ENCODE data around the gene TAF11L3. TPM values are rescaled to one million over a fixed set of nuclear protein-coding genes. Genes with fewer than 3 reads are reported as not detected.
"Not testable (repeated sequence)": the region's sequence is repeated elsewhere in the genome, so short reads cannot be mapped to it uniquely, and the experiment has no call there.

Gene TAF11L3
- total RNA-seq, 1 donor from 2014 or later: not detected

- no peak for DNase-seq (ENCODE audit: low spot score)
- Mint-ChIP-seq H3K4me3 (ENCODE audit: unreplicated experiment) (no peak overlapping the region), H3K4me1 (ENCODE audit: unreplicated experiment) (no peaks in the 10 kb centered on the region), H3K9me3 (ENCODE audit: unreplicated experiment) (no peaks in the 10 kb centered on the region), H3K27me3 (ENCODE audit: unreplicated experiment) (no peaks in the 10 kb centered on the region), H3K27ac (ENCODE audit: unreplicated experiment) (no peak overlapping the region), H3K36me3 (ENCODE audit: low read depth, unreplicated experiment) (no peaks in the 10 kb centered on the region)
- TF ChIP-seq CTCF (IDR thresholded peaks at IDR 0.05; ENCODE audit: unreplicated experiment): no peak
Measured at GRCh38 chr5:17511775-17512325, 6.3 kb upstream of the TAF11L3 start.

GRCh38 chr5:17517526-17517925, 641 bp upstream of the TAF11L3 start:
- not testable (repeated sequence) for H3K36me3 Mint-ChIP-seq (ENCODE audit: low read depth, unreplicated experiment); H3K27ac Mint-ChIP-seq (ENCODE audit: unreplicated experiment); H3K9me3 Mint-ChIP-seq (ENCODE audit: unreplicated experiment); DNase-seq (ENCODE audit: low spot score); H3K4me3 Mint-ChIP-seq (ENCODE audit: unreplicated experiment); H3K4me1 Mint-ChIP-seq (ENCODE audit: unreplicated experiment); H3K27me3 Mint-ChIP-seq (ENCODE audit: unreplicated experiment)

GRCh38 chr5:17519508-17519907, 1.3 kb downstream of the TAF11L3 start:
- not testable (repeated sequence) for H3K36me3 Mint-ChIP-seq (ENCODE audit: low read depth, unreplicated experiment); H3K9me3 Mint-ChIP-seq (ENCODE audit: unreplicated experiment); DNase-seq (ENCODE audit: low spot score); H3K27me3 Mint-ChIP-seq (ENCODE audit: unreplicated experiment); H3K4me1 Mint-ChIP-seq (ENCODE audit: unreplicated experiment); H3K27ac Mint-ChIP-seq (ENCODE audit: unreplicated experiment); H3K4me3 Mint-ChIP-seq (ENCODE audit: unreplicated experiment)

GRCh38 chr5:17521501-17521900, 3.3 kb downstream of the TAF11L3 start, which contains the start of gene TAF11L4:
Gene TAF11L4 (plus strand): TSS chr5:17521801.
- not testable (repeated sequence) for H3K4me3 Mint-ChIP-seq (ENCODE audit: unreplicated experiment); H3K4me1 Mint-ChIP-seq (ENCODE audit: unreplicated experiment); DNase-seq (ENCODE audit: low spot score); H3K9me3 Mint-ChIP-seq (ENCODE audit: unreplicated experiment); H3K27me3 Mint-ChIP-seq (ENCODE audit: unreplicated experiment); H3K36me3 Mint-ChIP-seq (ENCODE audit: low read depth, unreplicated experiment); H3K27ac Mint-ChIP-seq (ENCODE audit: unreplicated experiment)

- H3K4me3 Mint-ChIP-seq (ENCODE audit: unreplicated experiment); H3K27me3 Mint-ChIP-seq (ENCODE audit: unreplicated experiment); H3K27ac Mint-ChIP-seq (ENCODE audit: unreplicated experiment); H3K36me3 Mint-ChIP-seq (ENCODE audit: low read depth, unreplicated experiment); H3K9me3 Mint-ChIP-seq (ENCODE audit: unreplicated experiment); DNase-seq (ENCODE audit: low spot score); H3K4me1 Mint-ChIP-seq (ENCODE audit: unreplicated experiment): not testable (repeated sequence)
Measured at GRCh38 chr5:17524935-17525334, 6.8 kb downstream of the TAF11L3 start, which contains the start of gene TAF11L5. Gene TAF11L5 (plus strand): TSS chr5:17525235.

GRCh38 chr5:17526504-17526903, 8.3 kb downstream of the TAF11L3 start:
- not testable (repeated sequence) for H3K27me3 Mint-ChIP-seq (ENCODE audit: unreplicated experiment); H3K9me3 Mint-ChIP-seq (ENCODE audit: unreplicated experiment); H3K36me3 Mint-ChIP-seq (ENCODE audit: low read depth, unreplicated experiment); H3K27ac Mint-ChIP-seq (ENCODE audit: unreplicated experiment); H3K4me3 Mint-ChIP-seq (ENCODE audit: unreplicated experiment); H3K4me1 Mint-ChIP-seq (ENCODE audit: unreplicated experiment)
- peak; percentile 24 for DNase-seq (ENCODE audit: low spot score)

GRCh38 chr5:17528369-17528768, 10.2 kb downstream of the TAF11L3 start, which contains the start of gene TAF11L6:
Gene TAF11L6 (plus strand): TSS chr5:17528669.
- not testable (repeated sequence) for H3K4me3 Mint-ChIP-seq (ENCODE audit: unreplicated experiment); H3K27me3 Mint-ChIP-seq (ENCODE audit: unreplicated experiment); H3K4me1 Mint-ChIP-seq (ENCODE audit: unreplicated experiment); H3K36me3 Mint-ChIP-seq (ENCODE audit: low read depth, unreplicated experiment); DNase-seq (ENCODE audit: low spot score); H3K9me3 Mint-ChIP-seq (ENCODE audit: unreplicated experiment); H3K27ac Mint-ChIP-seq (ENCODE audit: unreplicated experiment)

Other genes starting within 250 kb of the TAF11L3 start
- gene TAF11L2, start 20.1 kb upstream of the TAF11L3 start, total RNA-seq (ENCODE audit: unreplicated experiment): not detected
- not detected for gene TAF11L4, start 3.4 kb downstream of the TAF11L3 start, total RNA-seq (ENCODE audit: unreplicated experiment)
- not detected for gene TAF11L5, start 6.9 kb downstream of the TAF11L3 start, total RNA-seq (ENCODE audit: unreplicated experiment)
- not detected for gene TAF11L6, start 10.3 kb downstream of the TAF11L3 start, total RNA-seq (ENCODE audit: unreplicated experiment)
- gene TAF11L7, start 67.4 kb downstream of the TAF11L3 start, total RNA-seq (ENCODE audit: unreplicated experiment): not detected
- not detected for gene TAF11L8, start 72.6 kb downstream of the TAF11L3 start, total RNA-seq (ENCODE audit: unreplicated experiment)
- not detected for gene TAF11L9, start 76.0 kb downstream of the TAF11L3 start, total RNA-seq (ENCODE audit: unreplicated experiment)
- not detected for gene TAF11L10, start 79.5 kb downstream of the TAF11L3 start, total RNA-seq (ENCODE audit: unreplicated experiment)
- not detected for gene TAF11L11, start 85.8 kb downstream of the TAF11L3 start, total RNA-seq (ENCODE audit: unreplicated experiment)
- not detected for gene TAF11L12, start 92.0 kb downstream of the TAF11L3 start, total RNA-seq (ENCODE audit: unreplicated experiment)
- gene TAF11L13, start 113.7 kb downstream of the TAF11L3 start, total RNA-seq (ENCODE audit: unreplicated experiment): not detected
- not detected for gene TAF11L14, start 116.1 kb downstream of the TAF11L3 start, total RNA-seq (ENCODE audit: unreplicated experiment)